Skin epidermis (tissue), 12 donors: ENCODE measurements around the gene POLA2.

Experiments
- H3K27ac ChIP-seq, 21 experiments: fragments of 200-600 bp; sonication (generic) in 11 of 21; one replicate each; pipeline ENCODE4 v1.5.0; 2020; ENCODE audit warnings: mild to moderate bottlenecking in 3 of 21, inconsistent platforms in 2 of 21, moderate library complexity in 2 of 21
- H3K4me3 ChIP-seq, 7 experiments: fragments of 200-600 bp; sonication (generic) in 2 of 7; one replicate each; pipeline ENCODE4 v1.5.0; 2020; ENCODE audit warnings: inconsistent platforms in 2 of 7, mild to moderate bottlenecking in 2 of 7, moderate library complexity in 1 of 7

Gene POLA2, protein sequence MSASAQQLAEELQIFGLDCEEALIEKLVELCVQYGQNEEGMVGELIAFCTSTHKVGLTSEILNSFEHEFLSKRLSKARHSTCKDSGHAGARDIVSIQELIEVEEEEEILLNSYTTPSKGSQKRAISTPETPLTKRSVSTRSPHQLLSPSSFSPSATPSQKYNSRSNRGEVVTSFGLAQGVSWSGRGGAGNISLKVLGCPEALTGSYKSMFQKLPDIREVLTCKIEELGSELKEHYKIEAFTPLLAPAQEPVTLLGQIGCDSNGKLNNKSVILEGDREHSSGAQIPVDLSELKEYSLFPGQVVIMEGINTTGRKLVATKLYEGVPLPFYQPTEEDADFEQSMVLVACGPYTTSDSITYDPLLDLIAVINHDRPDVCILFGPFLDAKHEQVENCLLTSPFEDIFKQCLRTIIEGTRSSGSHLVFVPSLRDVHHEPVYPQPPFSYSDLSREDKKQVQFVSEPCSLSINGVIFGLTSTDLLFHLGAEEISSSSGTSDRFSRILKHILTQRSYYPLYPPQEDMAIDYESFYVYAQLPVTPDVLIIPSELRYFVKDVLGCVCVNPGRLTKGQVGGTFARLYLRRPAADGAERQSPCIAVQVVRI

GRCh38 chr11:65261591-65262380 is at the start of gene POLA2:
TSS of gene POLA2 (plus strand) at chr11:65261962. CDS start at chr11:65262293, 331 bp downstream.
- H3K4me3 ChIP-seq = peak within 1 kb of the TSS; percentile 48 to 87 (median 70)

DNA sequence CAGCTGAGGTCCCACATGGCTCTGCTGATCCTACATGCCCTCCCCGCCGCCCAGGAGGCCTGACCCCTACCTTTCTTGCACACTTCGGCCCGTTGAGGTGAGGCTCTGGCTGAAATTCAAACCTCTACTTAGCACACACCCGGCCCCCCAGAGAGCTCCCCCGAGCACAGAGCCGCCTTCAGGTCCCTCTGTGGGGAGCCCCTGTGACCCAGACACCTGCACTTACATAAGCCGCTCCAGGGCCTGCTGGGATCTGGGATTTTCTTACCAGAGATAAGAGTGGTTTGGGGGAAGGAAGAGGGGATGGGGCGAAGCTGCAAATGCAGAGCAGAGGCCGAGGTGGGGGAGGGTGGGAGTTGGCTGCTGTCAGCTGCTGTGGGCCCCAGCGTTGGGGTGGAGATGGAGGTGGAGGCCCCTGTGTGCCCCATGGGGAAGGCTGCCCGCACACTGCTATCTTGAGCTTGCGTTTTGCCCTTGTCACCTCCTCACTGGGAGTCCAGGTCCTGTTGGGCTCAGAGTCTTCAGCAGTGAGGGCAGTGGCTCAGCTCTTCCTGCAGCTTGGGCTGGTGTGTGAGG is 49.4 kb upstream of the POLA2 start:
- H3K4me3 ChIP-seq = no peak overlapping the region
- no peak overlapping the region for H3K27ac ChIP-seq

More at GRCh38 chr11:65261591-65262380, at the start of gene POLA2:
- H3K27ac ChIP-seq = peak within 1 kb of the TSS; percentile 73 to 93 (median 84)

- Histone ChIP-seq H3K27ac (peak overlapping the region in 2 of 21 experiments; percentile 16 to 50), H3K4me3 (no peak overlapping the region)
Measured at GRCh38 chr11:65213322-65214211, 48.2 kb upstream of the POLA2 start.

- no peak overlapping the region for H3K4me3 ChIP-seq
- no peak overlapping the region for H3K27ac ChIP-seq
Measured at GRCh38 chr11:65214212-65214845, 47.4 kb upstream of the POLA2 start.

GRCh38 chr11:65215441-65216076 is 46.2 kb upstream of the POLA2 start:
- no peak overlapping the region for H3K27ac ChIP-seq
- H3K4me3 ChIP-seq = no peak overlapping the region

DNA sequence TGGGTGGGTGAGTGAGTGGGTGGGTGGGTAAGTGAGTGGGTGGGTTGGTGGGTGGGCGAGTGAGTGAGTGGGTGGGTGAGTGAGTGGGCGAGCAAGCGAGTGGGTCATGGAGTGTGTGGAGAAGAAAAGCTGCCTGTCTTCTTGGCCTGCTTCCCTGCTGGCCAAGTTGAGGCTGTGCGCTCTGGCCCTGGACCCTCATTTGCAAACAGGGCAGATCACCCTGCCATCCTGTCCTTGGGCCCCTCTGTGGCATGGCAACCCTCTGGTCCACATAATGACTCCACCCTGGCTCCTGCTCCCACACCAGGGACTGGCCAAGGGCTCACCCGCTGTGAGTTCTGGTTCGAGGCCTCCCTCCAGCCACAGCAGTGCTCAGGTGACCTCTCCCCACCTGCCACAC is 44.9 kb upstream of the POLA2 start:
- H3K27ac ChIP-seq = no peak overlapping the region
- no peak overlapping the region for H3K4me3 ChIP-seq

GRCh38 chr11:65217441-65218423 is 44.0 kb upstream of the POLA2 start:
- no peak overlapping the region for H3K27ac ChIP-seq
- no peak overlapping the region for H3K4me3 ChIP-seq

DNA sequence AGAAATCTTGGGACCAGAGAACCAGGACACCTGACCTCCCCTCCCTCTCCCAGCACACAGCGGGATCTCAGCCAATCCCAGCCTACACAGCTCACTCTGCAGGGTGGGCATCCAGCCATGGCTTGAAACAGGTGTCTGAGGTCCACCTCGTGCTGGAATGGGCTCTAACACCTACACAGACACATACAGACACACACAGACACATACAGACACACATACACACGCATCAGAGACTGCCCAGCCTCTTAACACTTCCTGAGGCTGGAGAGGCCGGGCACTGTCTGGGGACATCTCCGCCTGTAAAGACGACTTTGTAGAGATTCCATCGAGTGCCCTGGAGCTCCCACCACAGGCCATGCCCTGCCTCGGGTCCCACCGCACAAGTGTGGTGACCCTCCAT is 43.3 kb upstream of the POLA2 start:
- H3K27ac ChIP-seq = no peak overlapping the region
- H3K4me3 ChIP-seq = no peak overlapping the region

DNA sequence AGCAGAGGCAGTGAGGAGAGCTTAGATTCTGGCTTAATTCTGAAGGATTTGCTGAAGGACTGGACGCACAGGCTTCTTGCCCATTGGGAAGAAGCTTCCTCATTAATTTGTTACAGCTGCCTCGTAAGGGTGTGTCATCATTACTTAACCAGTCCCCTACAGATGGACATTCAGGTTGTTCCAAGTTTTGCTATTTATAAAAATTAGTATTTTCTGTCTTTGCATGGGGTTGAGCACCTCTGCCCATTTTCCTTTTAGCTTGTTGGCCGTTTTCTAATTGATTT is 41.9 kb upstream of the POLA2 start:
- peak overlapping the region in 1 of 21 experiments; percentile 46 for H3K27ac ChIP-seq
- H3K4me3 ChIP-seq = no peak overlapping the region

- no peak overlapping the region for H3K4me3 ChIP-seq
- H3K27ac ChIP-seq = no peak overlapping the region
Measured at GRCh38 chr11:65221026-65221425, 40.7 kb upstream of the POLA2 start.

DNA sequence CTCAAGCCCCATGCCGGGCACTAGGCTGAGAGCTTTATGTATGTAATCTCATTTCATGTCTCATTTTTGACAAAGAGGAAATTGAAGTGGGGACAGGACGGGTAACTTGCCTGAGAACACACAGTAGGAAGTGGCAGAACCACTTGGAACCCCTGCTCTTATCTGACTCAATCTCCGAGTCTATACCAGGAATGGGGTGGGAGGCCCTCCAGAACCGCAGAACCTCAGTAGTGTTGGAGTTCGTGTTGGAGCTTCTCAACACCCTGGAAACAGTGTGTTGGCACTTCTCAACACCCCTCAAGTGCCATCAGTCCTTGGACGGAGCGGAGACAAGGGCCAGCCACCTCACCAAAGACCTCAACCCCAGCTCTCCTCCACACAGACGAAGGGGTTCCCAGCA is 38.8 kb upstream of the POLA2 start:
- H3K4me3 ChIP-seq = no peak overlapping the region
- no peak overlapping the region for H3K27ac ChIP-seq

DNA sequence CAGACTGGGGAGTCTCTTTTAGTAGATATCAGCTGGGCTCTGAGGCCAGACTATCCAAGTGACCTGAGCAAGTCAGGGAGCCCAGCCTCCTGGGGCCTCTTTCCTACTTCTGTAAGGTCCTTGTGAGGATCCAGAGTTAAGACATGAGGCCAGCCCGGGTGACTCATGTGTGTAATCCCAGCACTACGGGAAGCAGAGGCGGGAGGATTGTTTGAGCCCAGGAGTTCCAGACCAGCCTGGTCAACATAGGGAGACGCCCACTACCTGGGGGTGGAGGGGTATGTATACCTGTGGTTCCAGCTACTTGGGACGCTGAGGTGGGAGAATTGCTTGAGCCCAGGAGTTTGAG is 36.9 kb upstream of the POLA2 start:
- Histone ChIP-seq H3K27ac (peak overlapping the region in 18 of 21 experiments; percentile 40 to 83 (median 74)), H3K4me3 (no peak overlapping the region)

GRCh38 chr11:65225279-65226102 is 36.3 kb upstream of the POLA2 start:
- Histone ChIP-seq H3K27ac (peak overlapping the region; percentile 7 to 83 (median 72)), H3K4me3 (peak overlapping the region; percentile 15 to 42 (median 26))

DNA sequence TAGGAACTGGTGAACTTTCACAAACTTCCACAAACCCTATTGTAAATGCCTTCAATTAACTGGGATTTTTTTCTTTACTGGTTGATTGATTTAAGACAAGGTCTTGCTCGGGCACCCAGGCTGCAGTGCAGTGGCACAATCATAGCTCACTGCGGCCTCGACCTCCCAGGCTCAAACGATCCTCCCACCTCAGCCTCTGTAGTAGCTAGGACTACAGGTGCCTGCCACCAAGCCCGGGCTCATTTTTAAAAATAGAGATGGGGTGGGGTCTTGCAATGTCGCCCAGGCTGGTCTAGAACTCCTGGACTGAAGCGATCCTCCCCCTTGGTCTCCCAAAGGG is 35.7 kb upstream of the POLA2 start:
- peak overlapping the region in 17 of 21 experiments; percentile 32 to 83 (median 72) for H3K27ac ChIP-seq
- peak overlapping the region; percentile 15 to 42 (median 26) for H3K4me3 ChIP-seq

DNA sequence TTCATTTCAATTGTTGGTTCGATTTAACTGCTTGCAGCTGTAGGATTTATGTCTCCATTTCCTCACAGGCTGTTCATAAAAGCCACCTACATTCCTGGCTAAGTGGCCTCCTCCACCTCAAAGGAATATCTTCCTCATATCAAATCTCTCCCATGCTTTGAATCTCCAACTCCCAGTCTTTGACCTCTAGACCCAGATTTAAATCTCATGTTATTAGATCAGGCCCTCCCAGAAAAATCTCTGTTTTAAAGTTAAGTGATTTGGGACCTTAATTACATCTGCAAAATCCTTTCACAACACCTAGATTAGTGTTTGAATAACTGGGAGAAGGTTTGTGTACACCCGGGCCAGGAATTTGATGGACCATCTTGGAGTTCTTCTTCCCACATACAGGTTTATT is 33.9 kb upstream of the POLA2 start:
- Histone ChIP-seq H3K4me3 (no peak overlapping the region), H3K27ac (no peak overlapping the region)

DNA sequence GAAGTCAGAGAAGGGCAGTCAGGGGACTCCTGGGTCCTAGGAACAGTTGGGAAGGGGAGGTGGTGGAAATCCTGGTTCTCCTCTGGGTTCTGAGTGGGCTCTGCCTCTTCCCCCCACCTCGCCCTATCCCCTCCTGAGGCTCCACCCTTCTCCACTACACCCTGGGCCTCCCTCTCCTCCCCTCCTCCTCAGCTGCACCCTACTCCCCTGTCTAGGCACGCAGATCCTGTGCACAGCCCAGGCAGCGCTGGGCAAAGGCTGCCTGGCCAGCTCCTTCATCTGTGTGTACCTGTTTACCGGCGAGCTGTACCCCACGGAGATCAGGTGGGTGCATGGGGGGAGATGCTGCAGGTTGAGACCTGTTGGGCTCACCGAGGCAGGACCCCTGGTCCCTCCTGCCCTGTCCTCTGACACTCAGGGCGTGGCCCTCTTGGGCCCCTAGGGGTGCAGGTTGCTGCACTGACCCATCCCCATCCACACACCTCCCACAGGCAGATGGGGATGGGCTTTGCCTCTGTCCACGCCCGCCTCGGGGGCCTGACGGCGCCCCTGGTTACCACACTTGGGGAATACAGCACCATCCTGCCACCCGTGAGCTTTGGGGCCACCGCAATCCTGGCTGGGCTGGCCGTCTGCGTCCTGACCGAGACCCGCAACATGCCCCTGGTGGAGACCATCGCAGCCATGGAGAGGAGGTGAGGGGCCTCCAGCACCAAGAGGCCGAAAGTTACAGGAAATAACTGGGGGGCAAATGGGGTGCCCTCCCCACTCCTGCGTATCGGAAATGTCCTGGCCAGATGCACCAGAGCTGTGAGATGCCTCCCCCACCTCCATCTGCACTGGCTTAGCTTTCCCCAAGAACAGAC is 25.3 kb upstream of the POLA2 start:
- Histone ChIP-seq H3K4me3 (no peak overlapping the region), H3K27ac (no peak overlapping the region)
